Left lobe of liver (tissue), 2 donors: ENCODE data around the gene PRSS38. TPM values are rescaled to one million over a fixed set of nuclear protein-coding genes. Genes with fewer than 3 reads are reported as not detected.
A peak's percentile ranks its signal among the peaks of the same experiment; 100 is the strongest.

Experiments used
- ATAC-seq: fragments of 200-7000 bp; cut with Tn5 transposase; one replicate; pipeline ENCODE4 v1.9.1; 2020; ENCODE audit warnings: mild to moderate bottlenecking, moderate library complexity
- DNase-seq: peaks from one replicate; pipeline ENCODE4 v3.0.0-alpha.2; 2020; ENCODE audit warnings: low spot score
- total RNA-seq: library from RNA; stranded (reverse); gene quantifications from one replicate; pipeline ENCODE4 v1.2.1, GENCODE V29; 2021
- donor health status: DM: no; HTN: no; CAD: no; lungs with moderate emphysema.
- donor health status: DM: no; HTN: yes; CAD: no.

Gene PRSS38
- total RNA-seq, 1 donor from 2014 or later, result not detected

DNA sequence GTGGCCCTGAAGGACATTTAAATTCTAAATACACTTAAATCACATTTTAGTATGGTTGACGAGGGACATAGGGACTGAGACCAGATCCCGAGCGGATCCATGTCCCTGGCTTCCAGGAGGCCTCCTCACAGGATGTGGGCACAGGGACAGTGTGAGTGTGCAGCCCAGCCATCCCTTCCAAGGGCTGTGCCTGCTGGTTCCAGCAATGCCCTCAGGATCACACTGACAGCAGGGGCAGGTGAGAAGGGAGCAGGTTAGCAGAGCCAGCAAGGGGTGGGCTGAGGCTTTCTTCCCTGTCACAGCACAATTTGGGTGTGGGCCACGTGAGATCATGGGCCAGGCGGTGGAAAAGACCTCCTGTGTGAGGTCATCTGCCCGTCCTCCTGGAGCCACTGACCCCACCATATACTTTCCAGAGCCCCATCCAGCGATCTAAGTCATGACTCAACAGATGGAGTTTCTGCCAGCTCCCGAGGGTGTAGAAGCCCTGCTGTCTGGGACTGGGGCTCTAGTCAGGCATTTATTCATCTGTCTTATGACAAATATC, 37.0 kb upstream of the PRSS38 start:
- DNase-seq (no peak), ATAC-seq (no peak)

DNA sequence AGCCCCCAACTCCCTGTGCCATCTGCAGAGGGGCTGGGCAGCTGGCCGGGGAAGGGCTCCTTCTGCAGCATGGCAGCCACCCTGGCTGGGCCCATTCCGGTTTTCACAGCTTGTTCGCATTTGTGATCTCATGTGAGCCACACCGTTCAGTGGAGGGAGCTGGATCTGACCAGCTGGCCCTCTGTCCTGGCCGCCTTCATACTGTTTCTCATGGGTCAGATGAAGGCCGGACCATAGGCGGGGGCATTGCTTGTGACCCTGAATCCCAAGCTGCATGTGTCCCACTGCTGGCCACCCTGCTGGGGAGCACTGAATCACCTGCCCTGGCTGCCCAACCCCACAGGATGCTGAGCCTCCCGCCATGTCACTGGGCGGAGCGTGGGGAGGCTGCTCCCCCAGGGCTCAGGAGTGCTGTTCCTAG, 36.4 kb upstream of the PRSS38 start:
- DNase-seq (no peak), ATAC-seq (no peak)

DNA sequence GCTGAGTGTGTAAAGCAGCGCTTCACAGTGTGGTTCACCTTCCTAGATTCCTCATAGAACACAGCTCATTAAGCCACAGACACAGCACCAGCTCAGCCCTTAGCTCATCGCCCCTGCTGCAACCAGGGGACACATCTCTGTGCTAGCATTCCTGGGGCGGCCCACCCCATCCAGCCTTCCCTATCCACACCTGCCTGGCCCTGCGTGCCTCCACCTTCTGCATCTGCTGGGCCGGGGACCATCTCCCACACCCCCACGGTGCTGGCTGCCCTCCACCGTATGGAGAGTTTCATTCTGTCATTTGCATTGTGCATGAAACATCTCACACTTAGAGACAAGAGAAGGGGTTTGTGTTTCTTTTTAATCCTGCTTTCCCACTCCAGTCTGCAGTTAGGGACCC, 35.8 kb upstream of the PRSS38 start:
- ATAC-seq (no peak), DNase-seq (peak; percentile 8)

DNA sequence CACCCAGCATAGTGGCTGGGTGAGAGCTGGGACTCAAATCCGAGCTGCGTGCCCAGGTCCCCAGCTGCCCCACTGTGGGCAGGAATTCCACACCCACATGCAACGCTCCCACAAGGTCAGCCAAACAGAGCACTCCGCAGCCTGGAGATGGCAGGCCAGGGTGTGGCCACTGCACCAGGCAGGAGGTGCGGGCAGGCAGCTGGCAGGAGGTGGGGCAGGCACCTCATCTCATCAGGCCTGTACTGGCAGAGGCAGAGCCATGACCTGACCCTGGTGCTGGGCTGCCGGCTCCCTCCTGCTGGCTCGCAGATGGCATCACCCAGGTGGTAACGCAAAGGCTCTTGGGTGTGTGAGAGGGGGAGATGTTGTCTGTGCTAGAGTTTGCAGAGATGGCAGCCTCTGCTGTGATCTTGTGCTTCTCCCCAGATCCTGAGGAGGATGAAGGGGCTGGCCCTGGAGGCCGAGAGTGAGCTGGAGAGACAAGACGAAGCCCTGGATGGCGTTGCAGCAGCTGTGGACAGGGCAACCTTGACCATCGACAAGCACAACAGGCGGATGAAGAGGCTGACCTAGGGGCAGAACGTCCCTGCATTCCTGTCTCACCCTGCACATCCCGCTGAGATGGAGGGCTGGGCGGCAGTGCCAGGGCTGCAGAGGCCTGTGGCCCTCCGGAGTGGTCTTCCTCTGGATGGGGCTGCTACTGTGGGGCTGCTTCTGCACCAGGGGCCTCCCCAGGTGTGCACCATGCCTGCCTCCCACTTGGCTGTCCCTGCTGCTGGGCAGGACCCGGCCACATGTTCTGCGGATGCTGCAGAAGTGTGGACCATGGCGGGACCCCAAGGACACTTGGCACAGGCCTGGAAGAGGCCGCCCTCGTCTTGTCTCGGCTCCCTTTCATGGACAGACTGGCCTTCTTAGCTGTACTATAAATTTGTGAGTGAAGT, 35.1 kb upstream of the PRSS38 start:
- peak; percentile 40 for DNase-seq
- ATAC-seq, result peak; percentile 33

DNA sequence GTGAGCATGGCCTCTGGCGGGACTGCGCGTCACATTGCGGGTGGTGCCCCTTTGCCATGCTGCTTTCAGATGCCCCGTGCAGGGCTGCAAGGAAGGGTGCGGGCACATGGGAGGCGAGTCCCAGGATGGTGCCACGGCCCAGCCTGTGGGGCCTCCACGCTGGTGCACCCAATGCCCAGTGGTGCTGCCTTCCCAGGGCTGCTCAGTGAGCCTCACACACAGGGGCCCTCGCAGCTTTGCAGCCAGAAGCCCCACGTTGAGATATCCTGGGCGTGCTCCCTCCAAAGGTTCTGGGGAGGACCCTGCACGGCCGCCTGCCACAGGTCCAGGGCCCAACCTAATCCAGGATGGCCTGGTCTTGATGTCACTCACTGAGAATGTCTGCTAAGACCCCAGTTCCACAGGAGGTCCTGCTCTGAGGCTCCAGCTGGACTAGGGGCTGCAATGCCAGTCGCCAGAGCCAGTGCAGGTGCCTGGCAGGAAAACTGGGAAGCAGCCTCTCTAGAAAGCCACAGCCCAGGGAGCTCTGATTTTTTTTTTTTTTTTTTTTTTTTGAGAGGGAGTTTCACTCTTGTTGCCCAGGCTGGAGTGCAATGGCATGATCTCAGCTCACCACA, 34.1 kb upstream of the PRSS38 start:
- ATAC-seq (no peak), DNase-seq (peak; percentile 41)

DNA sequence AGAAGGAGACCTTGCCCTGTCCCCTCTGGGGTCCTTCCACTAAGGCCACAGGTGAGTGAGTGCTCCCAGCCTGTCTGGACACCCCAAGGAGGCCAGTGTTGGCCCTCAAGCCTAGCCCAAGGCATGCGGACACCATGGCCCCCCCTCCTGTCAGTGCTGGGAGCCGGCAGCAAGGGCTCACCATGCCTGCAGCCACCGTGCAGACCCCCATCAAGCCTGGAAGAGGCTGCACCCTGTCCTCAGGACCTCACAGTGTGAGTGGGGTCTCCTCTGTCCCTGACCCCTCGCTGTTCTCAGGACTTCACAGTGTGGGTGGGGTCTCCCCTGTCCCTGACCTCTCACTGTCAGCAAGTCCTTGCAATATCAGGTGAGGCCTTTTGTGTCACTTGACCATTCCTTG, 33.2 kb upstream of the PRSS38 start:
- ATAC-seq, result no peak
- peak; percentile 22 for DNase-seq

DNA sequence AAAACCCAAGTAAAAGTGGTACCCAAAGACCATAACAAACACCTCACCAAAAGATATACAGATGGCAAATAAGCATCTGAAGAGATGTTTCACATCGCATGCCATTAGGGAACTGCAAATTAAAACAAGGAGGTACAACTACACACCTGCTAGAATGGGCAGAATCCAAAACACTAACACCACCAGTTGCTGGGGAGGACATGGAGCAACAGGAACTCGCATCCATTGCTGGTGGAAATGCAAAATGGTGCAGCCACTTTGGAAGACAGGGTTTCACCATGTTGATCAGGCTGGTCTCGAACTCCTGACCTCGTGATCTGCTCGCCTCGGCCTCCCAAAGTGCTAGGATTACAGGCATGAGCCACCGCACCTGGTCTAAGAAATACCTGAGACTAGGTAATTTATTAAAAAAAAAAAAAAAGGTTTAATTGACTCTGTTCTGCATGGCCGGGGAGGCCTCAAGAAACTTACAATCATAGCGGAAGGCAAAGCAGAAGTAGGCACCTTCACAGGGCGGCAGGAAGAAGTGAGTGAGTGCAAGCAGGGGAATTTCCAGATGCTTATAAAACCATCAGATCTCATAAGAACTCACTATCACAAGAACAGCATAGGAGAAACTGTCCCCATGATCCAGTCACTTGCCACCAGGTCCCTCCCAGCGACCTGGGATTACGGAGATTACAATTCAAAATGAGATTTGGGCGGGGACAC, 30.2 kb upstream of the PRSS38 start:
- DNase-seq, result peak; percentile 14
- no peak for ATAC-seq

DNA sequence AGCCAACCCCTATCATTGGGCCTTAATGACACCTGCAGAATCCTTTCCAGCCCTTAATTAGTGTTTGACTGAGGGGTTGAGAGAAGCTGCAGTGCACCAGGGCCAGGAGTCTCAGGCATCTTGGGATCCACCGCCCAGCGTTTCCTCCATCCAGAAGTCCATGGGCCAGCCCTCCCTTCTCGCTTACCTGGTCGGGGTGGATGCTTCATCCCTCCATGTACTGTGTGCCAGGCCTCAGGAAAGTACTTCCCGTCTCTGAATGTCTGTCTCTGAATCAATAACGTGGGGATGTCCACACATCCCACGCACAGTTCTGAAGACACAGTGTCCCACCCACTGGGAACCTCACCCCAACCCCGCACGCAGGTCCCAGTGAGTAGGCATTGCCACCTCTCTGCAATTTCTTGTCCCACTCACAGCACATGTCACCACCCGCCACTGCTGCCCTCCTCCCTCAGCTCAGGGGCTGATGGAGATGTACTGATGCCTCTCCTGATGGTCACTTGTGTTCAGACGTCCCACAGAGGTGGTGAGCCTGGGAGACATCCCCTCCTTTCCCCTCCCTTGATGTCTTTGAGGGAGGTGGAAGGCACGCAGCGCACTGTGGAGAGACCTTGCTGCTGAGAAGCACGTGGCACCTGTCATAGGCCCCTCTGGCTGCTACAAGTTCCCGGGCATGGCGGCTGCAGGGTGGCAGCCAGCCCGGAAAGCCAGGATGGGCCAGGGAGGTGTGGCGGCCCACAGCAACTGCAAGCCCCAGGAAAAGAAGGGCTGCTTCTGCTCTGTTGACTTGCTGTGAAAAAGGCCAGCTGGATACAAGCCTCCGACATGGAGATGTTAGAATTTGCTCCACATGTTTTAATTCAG, 29.4 kb upstream of the PRSS38 start:
- peak; percentile 44 for DNase-seq

DNA sequence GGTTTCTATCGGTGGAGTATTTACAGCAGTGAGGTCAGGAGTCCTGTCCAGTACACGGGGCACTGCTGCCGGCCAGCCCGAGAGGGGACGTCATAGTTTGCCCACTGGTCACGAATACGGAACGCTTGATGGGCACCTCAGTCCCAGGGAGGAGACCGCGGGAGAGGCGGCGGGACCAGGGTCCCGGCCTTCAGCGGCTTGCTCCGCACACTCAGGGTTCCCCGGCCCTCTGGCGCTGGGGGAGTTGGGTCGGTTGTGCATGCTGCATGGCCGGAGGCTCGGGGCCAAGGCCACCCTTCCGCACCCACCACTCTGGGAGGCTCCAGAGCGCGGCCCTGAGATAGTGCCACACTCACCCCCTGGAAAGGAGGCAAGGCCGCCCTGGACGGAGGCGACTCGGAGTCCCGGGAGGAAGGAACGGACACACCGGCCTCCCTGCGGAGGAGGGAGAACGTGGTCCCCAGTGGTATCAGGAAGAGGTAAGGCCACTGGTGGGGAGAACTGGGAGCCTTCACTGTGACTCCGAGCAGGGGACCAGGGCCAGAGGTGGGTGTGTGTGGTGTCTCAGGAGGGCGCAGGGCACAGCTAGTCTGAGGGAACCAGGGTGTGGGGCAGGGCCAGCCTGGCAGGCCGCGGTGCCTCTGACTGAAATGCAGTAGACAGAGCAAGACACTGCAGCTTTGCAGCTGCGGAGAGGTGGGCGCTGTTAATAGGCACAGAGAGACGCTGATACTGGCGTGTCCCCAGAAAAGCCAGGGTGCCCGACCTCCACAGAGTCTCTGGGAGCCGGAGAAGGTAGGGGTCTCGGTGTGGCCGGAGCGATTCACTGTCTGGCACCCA, 28.6 kb upstream of the PRSS38 start:
- ATAC-seq, result peak; percentile 26

More for the DNA sequence above, 29.4 kb upstream of the PRSS38 start:
- ATAC-seq, result no peak

DNA sequence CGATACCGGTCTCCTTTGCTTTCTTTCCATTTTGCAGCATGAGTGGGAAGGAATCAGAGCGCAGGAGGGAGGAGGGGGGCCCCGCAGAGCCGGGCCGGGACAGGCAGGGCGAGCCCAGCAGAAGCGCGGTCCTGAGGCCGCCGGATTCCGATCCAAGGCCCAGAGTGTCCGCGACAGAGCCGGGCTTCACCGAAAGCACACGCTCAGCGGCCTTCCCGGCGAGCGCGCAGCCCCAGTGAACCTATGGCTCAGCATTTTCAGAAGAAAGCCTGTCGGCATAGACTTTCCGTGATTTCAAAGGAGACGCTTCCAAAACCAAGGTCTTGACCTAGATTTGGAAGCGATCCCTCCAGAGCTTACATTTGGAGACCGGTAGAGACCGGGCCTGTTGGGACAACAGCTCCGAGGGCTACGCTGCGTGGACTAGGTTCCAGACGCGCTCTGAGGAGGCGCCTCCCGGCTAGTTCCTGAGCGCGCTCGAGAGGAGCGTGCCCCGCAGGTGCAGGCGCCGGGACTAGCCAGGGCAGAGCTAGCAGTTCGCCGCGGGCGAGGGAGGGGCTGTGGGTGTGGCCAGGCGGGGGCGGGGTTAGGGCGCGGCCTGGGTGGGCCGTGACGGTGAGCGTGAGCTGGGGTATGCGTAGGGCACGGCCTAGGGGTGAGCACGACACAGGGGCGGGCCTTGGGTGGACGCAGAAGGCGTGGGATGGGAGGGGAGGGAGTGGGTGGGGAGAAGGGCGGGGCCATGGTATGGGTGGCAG, 27.8 kb upstream of the PRSS38 start:
- ATAC-seq (peak; percentile 90), DNase-seq (peak; percentile 93)

More for the DNA sequence above, 28.6 kb upstream of the PRSS38 start:
- peak; percentile 47 for DNase-seq

DNA sequence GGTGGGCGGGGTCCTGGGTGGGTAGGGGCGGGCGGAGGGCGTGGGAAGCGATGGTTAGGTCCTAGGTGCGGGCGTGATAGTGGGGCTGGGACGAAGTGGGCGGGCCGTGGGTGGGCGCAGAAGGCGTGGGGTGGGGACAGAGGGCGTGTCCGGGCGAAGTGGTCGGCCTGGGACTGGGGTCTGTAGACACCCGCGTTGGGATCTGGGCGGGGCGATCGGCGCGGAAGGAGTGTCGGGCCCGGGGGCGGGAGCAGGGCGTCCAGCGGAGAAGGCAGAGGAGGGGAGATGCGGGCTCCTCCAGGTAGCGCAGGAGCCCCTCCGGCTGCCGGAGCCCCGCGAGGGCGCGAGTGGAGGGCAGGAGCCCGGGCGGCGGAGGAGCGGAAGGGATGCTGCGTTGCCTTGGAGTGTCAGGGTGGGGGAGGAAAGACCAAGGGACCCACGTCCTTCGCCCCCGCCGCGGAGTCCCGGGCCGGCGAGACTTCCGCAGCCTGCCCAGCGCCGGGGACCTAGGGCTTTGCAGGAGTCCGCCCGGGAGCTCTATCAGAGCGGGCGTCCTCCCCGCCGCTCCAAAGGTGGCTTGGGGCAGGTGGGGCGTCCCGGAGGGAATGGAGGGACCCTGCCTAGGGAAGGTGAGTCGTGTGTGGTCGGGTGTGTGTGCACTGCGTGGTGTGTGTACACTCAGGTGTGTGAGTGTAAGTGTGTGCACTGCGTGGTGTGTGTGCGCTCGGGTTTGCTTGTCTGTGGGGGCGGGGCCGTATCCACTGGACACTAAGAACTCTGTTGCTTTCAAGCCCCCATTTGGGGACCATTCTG, 27.0 kb upstream of the PRSS38 start:
- ATAC-seq, result peak; percentile 65
- DNase-seq, result peak; percentile 72

DNA sequence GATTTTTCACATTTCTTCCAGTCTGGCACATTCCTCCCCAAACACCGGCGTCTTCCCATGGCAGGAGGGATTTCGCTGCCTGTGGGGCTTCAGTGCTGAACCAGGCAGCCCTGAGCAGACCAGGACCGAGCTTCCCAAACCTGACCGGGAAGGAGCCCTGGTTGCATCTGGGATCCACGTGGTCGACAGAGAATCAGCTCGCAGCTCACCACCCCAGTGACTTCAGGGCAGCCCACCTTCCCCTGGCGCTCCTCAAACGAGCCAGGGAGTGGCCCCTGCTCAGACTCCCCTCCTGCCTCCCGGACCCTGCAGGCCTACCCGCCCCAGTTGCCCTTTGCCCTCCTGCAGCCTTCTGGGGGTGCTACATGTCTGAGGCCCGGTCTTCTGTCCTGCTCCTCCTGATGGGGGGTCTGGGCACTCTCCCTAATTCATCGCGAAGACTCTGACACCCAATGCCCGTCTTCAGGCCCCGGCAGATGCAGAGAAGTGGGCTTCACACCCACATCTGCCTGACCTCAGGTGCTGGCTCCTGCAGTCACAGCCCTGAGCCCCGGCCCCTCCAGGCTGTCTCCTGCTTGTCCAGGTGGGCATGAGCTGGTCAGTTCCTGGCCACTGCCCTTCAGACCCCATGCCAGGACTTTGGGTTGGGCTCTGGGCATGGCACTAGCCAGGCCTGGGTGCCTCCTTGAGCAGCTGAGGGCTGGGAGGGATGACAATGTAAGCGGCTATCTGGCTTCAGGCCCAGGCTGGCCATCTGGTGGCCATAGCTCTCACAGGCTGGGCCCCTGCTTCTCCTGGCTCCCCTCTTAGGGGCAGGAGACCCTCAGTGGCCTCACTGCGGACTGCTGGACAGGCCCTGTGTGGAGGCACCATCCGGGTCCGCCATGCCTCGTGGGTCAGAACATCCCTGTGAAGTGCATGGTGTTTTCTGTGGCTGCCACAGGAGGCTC, 26.1 kb upstream of the PRSS38 start:
- no peak for ATAC-seq

DNA sequence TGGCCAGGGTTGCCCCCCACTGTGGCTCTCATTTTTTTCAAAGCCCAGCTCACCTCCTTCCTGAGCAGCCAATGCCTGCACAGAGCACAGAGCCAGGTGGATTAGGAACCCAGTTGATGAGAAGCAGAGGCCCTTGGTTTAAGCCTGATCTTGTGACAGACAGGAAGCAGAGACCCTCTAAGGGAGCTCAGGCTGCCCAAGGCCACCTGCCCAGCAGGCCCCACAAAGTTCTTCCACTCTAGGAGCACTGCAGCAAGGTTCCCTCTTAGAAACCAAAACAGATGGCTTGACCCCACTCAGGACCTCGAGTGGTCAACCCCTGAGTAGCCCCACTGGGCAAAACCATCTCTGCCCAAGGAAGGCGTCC, 25.5 kb upstream of the PRSS38 start:
- ATAC-seq, result no peak
- no peak for DNase-seq

More for the DNA sequence above, 26.1 kb upstream of the PRSS38 start:
- no peak for DNase-seq

DNA sequence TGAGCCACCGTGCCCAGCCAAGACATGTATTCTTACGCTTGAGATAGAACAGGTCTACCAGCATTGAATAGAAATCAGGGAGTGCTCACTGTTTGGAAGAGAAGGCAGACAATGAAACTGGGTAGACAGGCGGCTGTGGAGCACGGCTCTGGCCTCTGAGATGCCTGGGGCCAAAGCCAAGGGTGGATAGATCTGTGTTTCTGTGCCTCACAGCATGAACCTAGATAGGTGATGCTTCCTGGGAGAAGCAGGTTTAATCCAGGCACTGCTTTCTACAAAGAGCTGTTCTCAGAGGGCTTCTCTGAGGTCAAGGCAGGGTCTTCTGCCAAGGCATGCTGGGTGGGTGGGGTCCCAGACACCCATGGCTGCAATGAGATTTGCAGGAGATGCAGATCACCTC, 24.6 kb upstream of the PRSS38 start:
- DNase-seq (no peak), ATAC-seq (no peak)

DNA sequence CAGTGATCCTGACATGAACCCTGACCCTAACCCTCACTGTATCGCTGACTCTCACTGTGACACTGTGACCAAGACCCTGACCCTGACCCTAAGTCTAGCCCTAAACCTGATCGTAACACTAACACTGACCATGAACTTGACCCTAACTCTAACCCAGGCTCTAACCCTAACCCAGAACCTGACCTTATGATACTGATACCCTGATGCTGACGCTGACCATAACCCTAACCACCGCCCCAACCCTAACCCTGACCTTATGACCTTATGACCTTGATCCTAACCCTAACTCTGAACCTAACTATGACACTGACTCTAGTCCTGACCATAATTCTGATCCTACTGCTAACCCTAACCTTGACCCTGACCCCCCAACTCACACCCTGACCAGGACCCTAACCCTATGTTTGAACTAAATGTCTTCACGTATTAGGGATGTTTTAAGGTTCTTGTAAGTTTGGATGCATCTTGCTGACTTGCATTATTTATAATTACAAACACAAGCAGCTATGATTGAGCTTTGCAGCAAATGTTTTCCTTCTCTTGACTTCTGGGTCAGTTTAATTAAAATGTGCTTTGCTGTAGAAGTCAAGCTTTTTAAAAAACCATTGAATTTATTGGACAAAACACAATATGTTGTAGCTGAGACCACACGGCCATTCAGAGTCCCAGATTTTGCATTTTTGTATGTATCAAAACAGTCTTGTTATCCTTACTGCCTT, 23.9 kb upstream of the PRSS38 start:
- ATAC-seq (no peak), DNase-seq (no peak)
